Measurements from ENCODE around the gene FBXL7. TPM values are rescaled to one million over a fixed set of nuclear protein-coding genes. Genes with fewer than 3 reads are reported as not detected.

Gene FBXL7
- polyA plus RNA-seq, 1 donor (not counting 4 experiments of a cell fraction or from before 2014, with no cell fraction given): 0.22 TPM

DNA sequence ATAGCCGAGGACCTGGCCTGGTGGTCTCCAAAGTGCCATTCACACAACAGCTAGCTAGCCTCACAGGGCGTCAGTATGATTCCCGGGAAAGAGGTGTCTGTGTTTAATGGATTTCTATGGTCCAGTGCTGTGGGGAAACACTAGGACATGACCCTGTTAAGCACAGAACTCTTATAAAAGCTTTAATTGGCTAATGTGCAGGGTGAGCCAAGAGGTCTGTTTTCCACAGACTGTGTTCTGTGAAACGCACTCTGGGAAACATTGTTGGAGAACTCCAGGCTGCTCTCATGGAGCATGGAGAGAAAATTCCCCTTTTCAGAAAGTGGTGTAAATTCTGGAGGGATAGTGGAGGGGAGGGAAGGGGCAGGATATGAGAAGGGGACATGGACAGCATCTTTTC, 331.4 kb downstream of the FBXL7 start:
- H4K20me1 ChIP-seq (ENCODE audit: control insufficient read depth, extremely low read depth, insufficient read depth, low read length): no peaks in the 10 kb centered on the region
- H2AFZ ChIP-seq (ENCODE audit: control insufficient read depth, low read length): no peak overlapping the region
- no peak for DNase-seq (ENCODE audit: low read depth, low spot score)
- no peak for TF ChIP-seq EZH2 (IDR thresholded peaks at IDR 0.05; ENCODE audit: low read length)
- TF ChIP-seq, protein P1, sequence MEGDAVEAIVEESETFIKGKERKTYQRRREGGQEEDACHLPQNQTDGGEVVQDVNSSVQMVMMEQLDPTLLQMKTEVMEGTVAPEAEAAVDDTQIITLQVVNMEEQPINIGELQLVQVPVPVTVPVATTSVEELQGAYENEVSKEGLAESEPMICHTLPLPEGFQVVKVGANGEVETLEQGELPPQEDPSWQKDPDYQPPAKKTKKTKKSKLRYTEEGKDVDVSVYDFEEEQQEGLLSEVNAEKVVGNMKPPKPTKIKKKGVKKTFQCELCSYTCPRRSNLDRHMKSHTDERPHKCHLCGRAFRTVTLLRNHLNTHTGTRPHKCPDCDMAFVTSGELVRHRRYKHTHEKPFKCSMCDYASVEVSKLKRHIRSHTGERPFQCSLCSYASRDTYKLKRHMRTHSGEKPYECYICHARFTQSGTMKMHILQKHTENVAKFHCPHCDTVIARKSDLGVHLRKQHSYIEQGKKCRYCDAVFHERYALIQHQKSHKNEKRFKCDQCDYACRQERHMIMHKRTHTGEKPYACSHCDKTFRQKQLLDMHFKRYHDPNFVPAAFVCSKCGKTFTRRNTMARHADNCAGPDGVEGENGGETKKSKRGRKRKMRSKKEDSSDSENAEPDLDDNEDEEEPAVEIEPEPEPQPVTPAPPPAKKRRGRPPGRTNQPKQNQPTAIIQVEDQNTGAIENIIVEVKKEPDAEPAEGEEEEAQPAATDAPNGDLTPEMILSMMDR (optimal IDR thresholded peaks at IDR 0.05 in 1 of 3, IDR thresholded peaks at IDR 0.05 in 1 of 3, conservative IDR thresholded peaks at IDR 0.05 in 1 of 3; ENCODE audit: extremely low read depth in 1 of 3, insufficient read depth in 2 of 3, low read length in 3 of 3): no peak
- no peaks in the 10 kb centered on the region for H3K27me3 ChIP-seq (ENCODE audit: control insufficient read depth, extremely low read depth, insufficient read depth, low read length)
- H3K4me1 ChIP-seq (ENCODE audit: control insufficient read depth, extremely low read depth, insufficient read depth, low read length): no peaks in the 10 kb centered on the region
- no peak overlapping the region for H3K4me2 ChIP-seq (ENCODE audit: control insufficient read depth, extremely low read depth, insufficient read depth, low read depth, low read length)
- no peaks in the 10 kb centered on the region for H3K9me3 ChIP-seq (ENCODE audit: control insufficient read depth, low read depth, low read length)
- H3K36me3 ChIP-seq (ENCODE audit: control insufficient read depth in 2 of 2, extremely low read depth in 1 of 2, insufficient read depth in 2 of 2, low read length in 2 of 2): no peaks in the 10 kb centered on the region
- H3K79me2 ChIP-seq (ENCODE audit: control insufficient read depth, insufficient read depth, low read length): no peaks in the 10 kb centered on the region
- dilution Hi-C loops (cut with MboI; ENCODE audit: extremely low pct_ligation_motif_present, low sequenced_read_pairs): no loop called here
- H3K9me1 ChIP-seq (ENCODE audit: control insufficient read depth, extremely low read depth, insufficient read depth, low read length): no peaks in the 10 kb centered on the region
- H3K27ac ChIP-seq (ENCODE audit: control insufficient read depth, insufficient read depth, low read length): no peak overlapping the region
- H3K4me3 ChIP-seq (ENCODE audit: control insufficient read depth in 2 of 3, extremely low read depth in 1 of 3, insufficient read depth in 2 of 3, low read depth in 1 of 3, low read length in 3 of 3): no peak overlapping the region
- H3K9ac ChIP-seq (ENCODE audit: control insufficient read depth, extremely low read depth, insufficient read depth, low read length): no peak overlapping the region
- FAIRE-seq: no peak

DNA sequence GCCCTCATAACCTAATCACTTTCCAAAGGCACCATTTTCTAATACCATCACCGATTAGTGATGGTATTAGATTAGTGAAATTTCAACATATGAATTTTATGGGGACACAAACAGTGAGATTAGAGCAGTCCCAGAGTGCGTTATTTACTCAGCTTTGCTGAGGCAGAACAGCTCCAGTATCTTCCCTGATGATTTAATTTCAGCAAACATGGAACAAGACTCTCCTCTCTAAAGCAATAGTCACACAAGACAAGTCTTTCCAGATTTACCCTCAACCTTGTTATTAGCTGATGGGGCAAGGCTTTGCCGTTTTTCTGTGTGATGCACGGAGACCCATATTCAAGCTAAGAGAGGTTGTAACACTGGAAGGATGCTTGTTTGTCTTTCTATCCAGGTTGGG, 333.4 kb downstream of the FBXL7 start:
- no peaks in the 10 kb centered on the region for H3K4me1 ChIP-seq (ENCODE audit: control insufficient read depth, extremely low read depth, insufficient read depth, low read length)
- no peak overlapping the region for H2AFZ ChIP-seq (ENCODE audit: control insufficient read depth, low read length)
- FAIRE-seq: no peak
- dilution Hi-C loops (cut with MboI; ENCODE audit: extremely low pct_ligation_motif_present, low sequenced_read_pairs): no loop called here
- no peak overlapping the region for H3K4me3 ChIP-seq (ENCODE audit: control insufficient read depth in 2 of 3, extremely low read depth in 1 of 3, insufficient read depth in 2 of 3, low read depth in 1 of 3, low read length in 3 of 3)
- no peak overlapping the region for H3K4me2 ChIP-seq (ENCODE audit: control insufficient read depth, extremely low read depth, insufficient read depth, low read depth, low read length)
- H3K36me3 ChIP-seq (ENCODE audit: control insufficient read depth in 2 of 2, extremely low read depth in 1 of 2, insufficient read depth in 2 of 2, low read length in 2 of 2): no peaks in the 10 kb centered on the region
- H3K79me2 ChIP-seq (ENCODE audit: control insufficient read depth, insufficient read depth, low read length): no peaks in the 10 kb centered on the region
- no peaks in the 10 kb centered on the region for H3K9me3 ChIP-seq (ENCODE audit: control insufficient read depth, low read depth, low read length)
- H3K27me3 ChIP-seq (ENCODE audit: control insufficient read depth, extremely low read depth, insufficient read depth, low read length): no peaks in the 10 kb centered on the region
- H4K20me1 ChIP-seq (ENCODE audit: control insufficient read depth, extremely low read depth, insufficient read depth, low read length): no peaks in the 10 kb centered on the region
- H3K9me1 ChIP-seq (ENCODE audit: control insufficient read depth, extremely low read depth, insufficient read depth, low read length): no peaks in the 10 kb centered on the region
- no peak overlapping the region for H3K27ac ChIP-seq (ENCODE audit: control insufficient read depth, insufficient read depth, low read length)
- DNase-seq (ENCODE audit: low read depth, low spot score): no peak
- TF ChIP-seq, protein P1 (optimal IDR thresholded peaks at IDR 0.05 in 1 of 3, IDR thresholded peaks at IDR 0.05 in 1 of 3, conservative IDR thresholded peaks at IDR 0.05 in 1 of 3; ENCODE audit: extremely low read depth in 1 of 3, insufficient read depth in 2 of 3, low read length in 3 of 3): no peak
- no peak for TF ChIP-seq EZH2 (IDR thresholded peaks at IDR 0.05; ENCODE audit: low read length)
- no peak overlapping the region for H3K9ac ChIP-seq (ENCODE audit: control insufficient read depth, extremely low read depth, insufficient read depth, low read length)
